A549 treated with Mapracorat at 1 μM for 4 hours (cell line): ENCODE results near the gene SUPT20H. TPM values are rescaled to one million over a fixed set of nuclear protein-coding genes. Genes with fewer than 3 reads are reported as not detected.

Source experiments
- total RNA-seq: library from RNA; stranded (reverse); fragments of 200-300 nt; extraction: Qiagen RNA extraction; gene quantifications from 5 replicates; pipeline ENCODE4 v1.2.3, GENCODE V29; 2022

The SUPT20H gene
- total RNA-seq: 20.6 to 23.3 TPM (median 22.0 TPM) in 5 replicates

DNA sequence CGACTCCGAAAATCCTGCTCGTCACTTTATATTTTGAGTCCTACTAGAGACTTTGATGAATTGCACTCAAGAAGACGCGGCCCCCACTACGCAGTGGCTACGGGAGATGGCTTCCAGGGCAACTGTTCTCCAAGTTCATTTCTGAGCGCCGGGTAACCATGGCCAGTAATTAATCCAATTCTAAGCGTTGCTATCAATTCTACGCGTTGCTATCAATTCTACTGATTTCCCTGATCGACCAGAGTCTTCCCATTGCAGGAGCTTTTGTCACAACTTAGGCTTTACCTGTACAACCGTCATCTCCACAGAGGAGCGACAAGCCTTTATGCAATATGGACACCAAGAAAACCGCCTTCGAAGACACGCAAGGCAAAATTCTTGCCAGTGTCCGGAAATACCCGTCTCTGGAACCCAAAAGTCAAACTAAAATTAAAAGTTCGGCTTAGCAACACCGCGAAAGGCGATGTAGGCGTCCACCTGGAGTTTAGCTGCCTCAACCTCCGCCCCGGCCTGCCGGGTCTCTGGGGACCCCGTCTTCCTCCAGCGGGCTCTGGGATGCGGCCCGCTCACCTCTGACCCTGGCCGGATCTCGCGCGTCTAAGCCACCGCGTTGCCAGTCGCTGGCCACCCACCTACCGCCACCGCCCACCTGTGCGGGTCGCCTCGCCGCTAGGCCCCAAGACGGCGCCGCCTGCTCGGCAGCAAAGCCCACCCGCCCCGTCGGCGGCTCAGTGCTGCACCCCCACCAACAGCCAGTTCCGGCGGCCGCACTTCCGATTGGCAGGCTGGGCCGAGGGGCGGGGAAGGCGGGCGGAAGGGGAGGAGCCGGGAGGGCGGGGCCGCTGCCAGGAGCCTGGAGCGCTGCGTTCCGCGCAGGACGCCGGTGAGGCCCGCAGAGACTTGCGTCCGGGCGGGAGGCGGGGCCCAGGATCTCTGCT, at the start of gene SUPT20H:
TSS of gene SUPT20H (minus strand) at position 779 of the 938 bp plus-strand sequence. CDS start 8,198 bp downstream, outside the sequence.

DNA sequence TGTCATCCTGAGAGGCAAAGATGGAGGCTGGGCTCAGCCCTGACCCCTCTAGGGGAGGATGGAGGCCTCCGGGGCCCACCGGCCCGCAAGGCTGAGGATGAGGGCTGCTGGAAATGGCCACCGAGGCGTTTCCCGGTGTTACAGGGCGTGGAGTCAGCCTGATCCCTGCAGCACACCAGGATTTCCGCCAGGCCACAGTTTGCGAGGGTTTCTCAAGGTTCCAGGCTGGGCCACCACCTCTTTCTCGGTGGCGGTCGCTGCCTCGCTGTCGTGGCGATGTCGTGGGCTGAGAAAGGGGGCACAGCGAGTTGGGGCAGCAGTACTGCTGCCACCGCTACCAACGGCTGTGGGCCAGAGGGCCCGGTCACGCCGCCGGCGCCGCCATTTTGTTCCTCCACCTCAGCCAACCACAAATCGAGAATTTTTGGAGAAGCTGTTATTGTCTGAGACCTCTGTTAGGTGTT, 45.8 kb upstream of the SUPT20H start, which contains the start of gene CSNK1A1L:
TSS of gene CSNK1A1L (minus strand) at position 414 of the 464 bp plus-strand sequence. CDS start at position 6, 408 bp downstream.

DNA sequence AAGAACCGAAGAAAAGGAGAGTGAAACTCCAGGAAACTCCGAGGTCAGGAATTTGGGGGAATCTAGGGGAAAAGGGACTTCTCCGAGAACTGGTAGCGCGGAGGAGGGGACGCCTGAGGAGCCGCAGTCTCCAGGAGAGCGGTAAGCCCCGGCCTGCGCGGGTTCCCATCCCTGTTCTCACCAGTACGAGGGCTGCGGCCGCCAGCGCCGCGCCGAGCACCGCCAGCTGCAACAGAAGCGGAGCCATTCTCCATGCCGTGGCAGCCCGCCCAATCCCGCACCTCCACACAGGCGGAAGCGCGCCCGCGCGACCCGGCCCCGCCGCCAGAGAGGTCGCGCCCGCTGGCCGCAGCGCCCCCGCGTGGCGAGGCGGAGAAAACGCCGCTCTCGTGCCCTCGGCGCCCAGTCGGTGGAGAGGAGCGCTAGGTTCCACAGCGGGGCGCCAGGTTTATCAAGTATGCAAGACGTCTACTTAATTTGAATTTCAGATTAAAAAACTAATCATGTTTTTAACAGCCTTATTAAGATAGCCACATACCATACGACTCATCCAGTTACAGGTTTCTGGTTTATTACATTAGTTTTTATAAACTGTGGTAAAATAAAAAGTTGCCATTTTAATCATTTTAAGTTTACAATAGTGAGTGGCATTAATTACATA, 60.3 kb downstream of the SUPT20H start, which contains the start of gene ALG5:
TSS of gene ALG5 (minus strand) at position 287 of the 661 bp plus-strand sequence. CDS start at position 247, 40 bp downstream.

Other genes starting within 250 kb of the SUPT20H start
- 0.64 to 1.1 TPM (median 0.89 TPM) in 5 replicates for gene RFXAP, start 240.5 kb downstream of the SUPT20H start, total RNA-seq
- 0.06 to 0.13 TPM (median 0.06 TPM) in 5 replicates for gene SMAD9, start 139.4 kb downstream of the SUPT20H start, total RNA-seq
- 36.0 to 44.3 TPM (median 38.0 TPM) in 5 replicates for gene ALG5, start 60.3 kb downstream of the SUPT20H start, total RNA-seq
- gene EXOSC8, start 58.9 kb downstream of the SUPT20H start, total RNA-seq: 27.5 to 38.0 TPM (median 31.3 TPM) in 5 replicates
- gene CSNK1A1L, start 46.0 kb upstream of the SUPT20H start, total RNA-seq: not detected in 5 replicates